Astrocyte of the cerebellum (primary cell): ENCODE data around the gene RBM8A.

Source experiments
- DNase-seq: peaks from one replicate; pipeline ENCODE4 v3.0.0-alpha.2; 2011; ENCODE audit warnings: low read depth
- H3K4me3 ChIP-seq: 2 replicates; pipeline ENCODE4 v1.5.1; 2011; ENCODE audit warnings: mild to moderate bottlenecking, low read depth, low read length, moderate library complexity
- in situ Hi-C: cut with HindIII; loops from 2 replicates; pipeline ENCODE4 v1.10.0; 2017; ENCODE audit warnings: low sequenced_read_pairs
- TF ChIP-seq, protein P1 (sequence below): IDR thresholded peaks from 2 replicates; pipeline ENCODE4 v1.5.1; 2012; ENCODE audit warnings: low read length, low read depth, moderate library complexity, mild to moderate bottlenecking; ENCODE audit errors: missing control alignments

The RBM8A gene

DNA sequence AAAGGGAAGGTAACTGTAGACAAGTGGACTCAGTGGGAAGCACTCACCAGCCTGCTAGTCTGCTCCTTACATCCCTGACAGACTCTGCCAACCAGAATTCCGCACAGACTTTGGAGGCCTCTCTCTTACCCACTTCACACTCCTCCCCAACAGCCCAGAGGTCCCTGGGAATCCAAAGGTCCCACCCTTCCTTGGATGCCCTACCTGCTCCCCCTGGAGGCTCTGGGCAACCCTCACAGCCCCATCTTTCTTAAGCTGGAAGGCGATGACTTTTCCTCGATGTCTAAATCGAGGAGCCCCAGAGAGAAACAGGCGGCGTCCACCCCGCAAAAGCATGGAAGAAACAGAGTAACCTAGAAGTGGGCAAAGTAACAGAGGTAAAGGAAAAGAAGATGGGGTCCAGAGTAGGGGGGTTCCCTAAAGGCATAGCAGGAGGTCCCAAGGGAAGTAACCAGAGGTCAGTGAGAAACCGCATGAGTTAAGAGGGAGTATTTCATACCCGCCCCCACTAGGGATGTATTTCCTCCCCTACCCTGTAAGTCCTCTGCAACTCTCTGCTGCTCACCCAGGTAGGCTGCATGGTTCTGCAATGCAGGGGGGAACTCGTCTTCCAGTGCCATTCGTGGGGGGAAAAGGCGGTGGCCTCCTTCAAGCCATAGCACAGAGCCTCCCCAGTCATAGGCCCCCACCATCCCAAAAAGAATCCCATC is 25.8 kb downstream of the RBM8A start:
- no peak for DNase-seq
- TF ChIP-seq, protein P1, sequence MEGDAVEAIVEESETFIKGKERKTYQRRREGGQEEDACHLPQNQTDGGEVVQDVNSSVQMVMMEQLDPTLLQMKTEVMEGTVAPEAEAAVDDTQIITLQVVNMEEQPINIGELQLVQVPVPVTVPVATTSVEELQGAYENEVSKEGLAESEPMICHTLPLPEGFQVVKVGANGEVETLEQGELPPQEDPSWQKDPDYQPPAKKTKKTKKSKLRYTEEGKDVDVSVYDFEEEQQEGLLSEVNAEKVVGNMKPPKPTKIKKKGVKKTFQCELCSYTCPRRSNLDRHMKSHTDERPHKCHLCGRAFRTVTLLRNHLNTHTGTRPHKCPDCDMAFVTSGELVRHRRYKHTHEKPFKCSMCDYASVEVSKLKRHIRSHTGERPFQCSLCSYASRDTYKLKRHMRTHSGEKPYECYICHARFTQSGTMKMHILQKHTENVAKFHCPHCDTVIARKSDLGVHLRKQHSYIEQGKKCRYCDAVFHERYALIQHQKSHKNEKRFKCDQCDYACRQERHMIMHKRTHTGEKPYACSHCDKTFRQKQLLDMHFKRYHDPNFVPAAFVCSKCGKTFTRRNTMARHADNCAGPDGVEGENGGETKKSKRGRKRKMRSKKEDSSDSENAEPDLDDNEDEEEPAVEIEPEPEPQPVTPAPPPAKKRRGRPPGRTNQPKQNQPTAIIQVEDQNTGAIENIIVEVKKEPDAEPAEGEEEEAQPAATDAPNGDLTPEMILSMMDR = peak; percentile 7
- in situ Hi-C loops = no loop called here
- H3K4me3 ChIP-seq = no peak overlapping the region

GRCh38 chr1:145898756-145899155 is 28.5 kb downstream of the RBM8A start:
- no peak overlapping the region for H3K4me3 ChIP-seq
- TF ChIP-seq, protein P1 = no peak
- no peak for DNase-seq
- in situ Hi-C loops = no loop called here

GRCh38 chr1:145897969-145898368 is 29.3 kb downstream of the RBM8A start:
- TF ChIP-seq, protein P1 = no peak
- in situ Hi-C loops = no loop called here
- DNase-seq = no peak

DNA sequence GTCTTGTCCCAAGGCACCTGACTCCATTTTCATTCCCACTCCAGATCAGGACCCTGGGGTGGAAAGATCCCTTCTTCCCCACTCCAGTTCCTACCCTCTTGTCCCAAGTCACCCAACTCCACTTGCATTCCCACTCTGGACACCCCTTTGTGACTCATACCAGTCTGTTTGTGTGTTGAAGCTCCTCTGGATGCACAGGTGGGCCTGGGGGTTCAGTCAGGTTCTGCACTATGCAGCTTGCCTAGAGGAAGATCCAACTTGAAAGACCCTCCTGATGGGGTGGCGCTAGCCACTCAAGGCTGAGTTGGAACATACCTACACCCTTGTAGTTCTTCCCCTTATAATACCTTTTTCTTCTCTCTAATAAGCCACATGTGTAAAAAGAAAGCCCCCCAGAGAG is 31.8 kb downstream of the RBM8A start:
- DNase-seq = no peak
- H3K4me3 ChIP-seq = no peak overlapping the region
- TF ChIP-seq, protein P1 = no peak
- in situ Hi-C loops = no loop called here

More at GRCh38 chr1:145897969-145898368, 29.3 kb downstream of the RBM8A start:
- H3K4me3 ChIP-seq = no peak overlapping the region

GRCh38 chr1:145893306-145894055 is 33.8 kb downstream of the RBM8A start:
- in situ Hi-C loops = no loop called here

GRCh38 chr1:145892486-145893087 is 34.7 kb downstream of the RBM8A start:
- peak overlapping the region; percentile 13 for H3K4me3 ChIP-seq
- TF ChIP-seq, protein P1 = no peak
- in situ Hi-C loops = no loop called here
- DNase-seq = peak; percentile 24

More at GRCh38 chr1:145893306-145894055, 33.8 kb downstream of the RBM8A start:
- H3K4me3 ChIP-seq = no peak overlapping the region
- DNase-seq = no peak
- TF ChIP-seq, protein P1 = no peak
